Body of pancreas (tissue), 4 donors: ENCODE measurements around the gene ATP11A.

Source experiments
- POLR2A ChIP-seq, 3 donors: fragments of 450-650 bp; IDR thresholded peaks; one replicate each; pipeline ENCODE4 v1.6.1; 2016; ENCODE audit warnings: antibody characterized with exemption in 3 of 3, mild to moderate bottlenecking in 2 of 3
- TF ChIP-seq, protein P1 (sequence below), 7 experiments: fragments of 450-650 bp in 4 of 7; fragments of 200-600 bp in 3 of 7; sonication (generic) in 3 of 7; IDR thresholded peaks; one replicate each; pipeline ENCODE4 v1.5.1; 2016 to 2019; ENCODE audit warnings: antibody characterized with exemption in 7 of 7

DNA sequence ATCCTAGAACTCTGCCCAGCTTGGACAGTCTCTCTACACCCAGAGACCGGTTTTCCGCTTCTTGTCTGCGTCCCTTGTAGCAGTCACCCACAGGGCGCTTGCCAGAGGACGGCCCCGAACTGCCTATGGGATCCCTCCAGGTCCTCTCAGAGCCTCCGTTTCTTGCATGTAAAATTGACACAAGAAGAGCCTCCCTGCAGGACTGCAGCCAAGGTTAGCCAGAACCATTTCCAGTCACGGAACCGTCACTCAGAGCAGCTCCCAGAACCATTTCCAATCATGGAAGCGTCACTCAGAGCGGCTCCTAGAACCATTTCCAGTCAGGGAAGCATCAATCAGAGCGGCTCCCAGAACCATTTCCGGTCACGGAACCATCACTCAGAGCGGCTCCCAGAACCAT is 65.5 kb downstream of the ATP11A start:
- TF ChIP-seq POLR2A (IDR thresholded peaks at IDR 0.05) = no peak
- TF ChIP-seq, protein P1, sequence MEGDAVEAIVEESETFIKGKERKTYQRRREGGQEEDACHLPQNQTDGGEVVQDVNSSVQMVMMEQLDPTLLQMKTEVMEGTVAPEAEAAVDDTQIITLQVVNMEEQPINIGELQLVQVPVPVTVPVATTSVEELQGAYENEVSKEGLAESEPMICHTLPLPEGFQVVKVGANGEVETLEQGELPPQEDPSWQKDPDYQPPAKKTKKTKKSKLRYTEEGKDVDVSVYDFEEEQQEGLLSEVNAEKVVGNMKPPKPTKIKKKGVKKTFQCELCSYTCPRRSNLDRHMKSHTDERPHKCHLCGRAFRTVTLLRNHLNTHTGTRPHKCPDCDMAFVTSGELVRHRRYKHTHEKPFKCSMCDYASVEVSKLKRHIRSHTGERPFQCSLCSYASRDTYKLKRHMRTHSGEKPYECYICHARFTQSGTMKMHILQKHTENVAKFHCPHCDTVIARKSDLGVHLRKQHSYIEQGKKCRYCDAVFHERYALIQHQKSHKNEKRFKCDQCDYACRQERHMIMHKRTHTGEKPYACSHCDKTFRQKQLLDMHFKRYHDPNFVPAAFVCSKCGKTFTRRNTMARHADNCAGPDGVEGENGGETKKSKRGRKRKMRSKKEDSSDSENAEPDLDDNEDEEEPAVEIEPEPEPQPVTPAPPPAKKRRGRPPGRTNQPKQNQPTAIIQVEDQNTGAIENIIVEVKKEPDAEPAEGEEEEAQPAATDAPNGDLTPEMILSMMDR (IDR thresholded peaks at IDR 0.05) = no peak
